K562 (cell line): ENCODE data around the gene GP1BB. TPM values are rescaled to one million over a fixed set of nuclear protein-coding genes. Genes with fewer than 3 reads are reported as not detected.
A peak's percentile ranks its signal among the peaks of the same experiment; 100 is the strongest.

ENCODE experiments used
- ARHGAP35 ChIP-seq: fragments of 450-650 bp; IDR thresholded peaks from 2 replicates; pipeline ENCODE4 v1.6.1; 2018; ENCODE audit not compliant: partially characterized antibody
- CHD1 ChIP-seq: fragments of 200-600 bp; sonication (generic); IDR thresholded peaks from one replicate; pipeline ENCODE4 v1.6.1; 2012; ENCODE audit warnings: mild to moderate bottlenecking, moderate library complexity, low read length, inconsistent platforms
- GTF2A2 ChIP-seq: IDR thresholded peaks from 2 replicates; pipeline ENCODE4 v1.6.1; 2016; ENCODE audit warnings: mild to moderate bottlenecking, missing genetic modification characterization, missing compliant biosample characterization
- PHF8 ChIP-seq: fragments of 200-600 bp; sonication (generic); IDR thresholded peaks from 2 replicates; pipeline ENCODE4 v1.6.1; 2012; ENCODE audit warnings: mixed run types, mild to moderate bottlenecking, inconsistent platforms, low read length, moderate library complexity, borderline replicate concordance
- RB1 ChIP-seq: fragments of 450-650 bp; IDR thresholded peaks from 2 replicates; pipeline ENCODE4 v1.6.1; 2017; ENCODE audit warnings: low read depth, mild to moderate bottlenecking
- RBBP5 ChIP-seq: fragments of 200-600 bp; sonication (generic); IDR thresholded peaks from 2 replicates; pipeline ENCODE4 v1.6.1; 2012; ENCODE audit warnings: borderline replicate concordance, mild to moderate bottlenecking, low read length, control low read depth, inconsistent platforms; ENCODE audit not compliant: insufficient read depth, poor library complexity, severe bottlenecking
- SREBF1 ChIP-seq: fragments of 150-350 bp; IDR thresholded peaks from 2 replicates; pipeline ENCODE4 v1.6.1; 2014; ENCODE audit warnings: antibody characterized with exemption, low read depth, low read length, borderline replicate concordance
- TAF1 ChIP-seq: IDR thresholded peaks from 2 replicates; pipeline ENCODE4 v1.6.1; 2011; ENCODE audit warnings: mild to moderate bottlenecking, low read length, moderate library complexity; ENCODE audit not compliant: insufficient read depth, control insufficient read depth, severe bottlenecking; ENCODE audit errors: extremely low read depth
- TBL1XR1 ChIP-seq, 2 experiments: IDR thresholded peaks; 2 replicates each; pipeline ENCODE4 v1.6.1; 2012; ENCODE audit warnings: improper control_type of control experiment in 2 of 2, low read length in 2 of 2, mild to moderate bottlenecking in 1 of 2
- WHSC1 ChIP-seq: IDR thresholded peaks from one replicate; pipeline ENCODE4 v1.6.1; 2012; ENCODE audit warnings: low read length, control low read depth, inconsistent platforms
- polyA plus RNA-seq, 8 experiments: library from polyadenylated mRNA; depleted of rRNA in 4 of 8; stranded (reverse) in 5 of 8; unstranded in 3 of 8; fragments of >200 nt; fragmentation: Nextera tagmentation in 2 of 8; fragmentation: Illumina TruSeq in 1 of 8; extraction: Ambion mirVana in 2 of 8; extraction: Trizol in 1 of 8; gene quantifications; 2 replicates each; pipeline versions ENCODE4 v1.2.1 to v1.2.3, GENCODE V29; 2011 to 2014; ENCODE audit warnings: inconsistent platforms in 1 of 8, missing spikeins in 1 of 8
- total RNA-seq, 7 experiments: library from RNA; depleted of rRNA in 6 of 7; stranded (reverse); fragments of >200 nt in 6 of 7; fragmentation: Illumina TruSeq in 2 of 7; extraction: Trizol in 2 of 7; gene quantifications; 2 replicates each; pipeline versions ENCODE4 v1.2.1 to v1.2.3, GENCODE V29; 2011 to 2021; ENCODE audit warnings: low replicate concordance in 1 of 7
- TF ChIP-seq, protein P1 (sequence below), 2 experiments: fragments of 150-350 bp in 1 of 2; IDR thresholded peaks; 2 replicates each; pipeline ENCODE4 v1.6.1; 2012 to 2016; ENCODE audit warnings: low read depth in 2 of 2, low read length in 2 of 2, mild to moderate bottlenecking in 1 of 2, moderate library complexity in 1 of 2
- TF ChIP-seq, protein P2 (sequence below), 2 experiments: fragments of 450-650 bp in 1 of 2; sonication (generic) in 1 of 2; formaldehyde crosslinking in 1 of 2; IDR thresholded peaks in 1 of 2; conservative IDR thresholded peaks in 1 of 2; 2 replicates each; pipeline versions ENCODE4 v1.6.1 to v1.8.1; 2016 to 2023; ENCODE audit warnings: mild to moderate bottlenecking in 2 of 2, moderate library complexity in 2 of 2, inconsistent platforms in 1 of 2, missing genetic modification reagents in 1 of 2
- TF ChIP-seq, protein P3 (sequence below), 2 experiments: IDR thresholded peaks; 2 replicates each; pipeline ENCODE4 v1.6.1; 2011; ENCODE audit warnings: borderline replicate concordance in 1 of 2, control low read depth in 1 of 2, low read depth in 1 of 2, low read length in 1 of 2, mild to moderate bottlenecking in 1 of 2, mixed read lengths in 1 of 2, moderate library complexity in 1 of 2; ENCODE audit not compliant: insufficient read depth in 1 of 2, insufficient read length in 1 of 2, poor library complexity in 1 of 2, severe bottlenecking in 1 of 2; ENCODE audit errors: extremely low read depth in 1 of 2
- TF ChIP-seq, protein P4 (sequence below): IDR thresholded peaks from 2 replicates; pipeline ENCODE4 v1.6.1; 2012; ENCODE audit warnings: low read depth, low read length, improper control_type of control experiment, borderline replicate concordance
- TF ChIP-seq, protein P5 (sequence below): fragments of 450-650 bp; IDR thresholded peaks from 2 replicates; pipeline ENCODE4 v1.7.0; 2016; ENCODE audit warnings: borderline replicate concordance

GP1BB gene
- total and polyA plus RNA-seq, 9 of the 15 experiments (the other 6 are each of a cell fraction or from before 2014, with no cell fraction given), result 0.69 to 162 (median 2.8) TPM

DNA sequence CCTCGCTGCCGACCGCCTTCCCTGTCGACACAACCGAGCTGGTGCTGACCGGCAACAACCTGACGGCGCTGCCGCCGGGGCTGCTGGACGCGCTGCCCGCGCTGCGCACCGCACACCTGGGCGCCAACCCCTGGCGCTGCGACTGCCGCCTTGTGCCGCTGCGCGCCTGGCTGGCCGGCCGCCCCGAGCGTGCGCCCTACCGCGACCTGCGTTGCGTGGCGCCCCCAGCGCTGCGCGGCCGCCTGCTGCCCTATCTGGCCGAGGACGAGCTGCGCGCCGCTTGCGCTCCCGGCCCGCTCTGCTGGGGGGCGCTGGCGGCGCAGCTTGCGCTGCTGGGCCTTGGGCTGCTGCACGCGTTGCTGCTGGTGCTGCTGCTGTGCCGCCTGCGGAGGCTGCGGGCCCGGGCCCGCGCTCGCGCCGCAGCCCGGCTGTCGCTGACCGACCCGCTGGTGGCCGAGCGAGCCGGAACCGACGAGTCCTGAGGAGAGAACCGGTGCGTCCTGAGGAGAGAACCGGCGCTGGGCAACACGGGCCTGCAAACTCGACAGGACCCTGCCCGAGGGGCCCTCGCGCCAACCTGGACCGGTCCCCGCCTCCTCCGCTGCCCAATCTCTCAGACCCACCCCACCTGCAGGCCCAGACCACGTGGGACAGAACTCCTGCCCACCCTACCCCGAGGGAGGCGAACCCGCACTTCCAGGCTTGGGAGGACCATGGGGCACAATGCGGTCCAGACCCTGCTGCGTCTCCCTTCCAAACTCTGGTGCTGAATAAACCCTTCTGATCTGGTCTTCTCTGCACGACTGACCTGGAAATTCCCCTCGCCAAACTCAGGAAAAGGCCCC, 866 bp downstream of the GP1BB start (continued):
- TF ChIP-seq, protein P1, sequence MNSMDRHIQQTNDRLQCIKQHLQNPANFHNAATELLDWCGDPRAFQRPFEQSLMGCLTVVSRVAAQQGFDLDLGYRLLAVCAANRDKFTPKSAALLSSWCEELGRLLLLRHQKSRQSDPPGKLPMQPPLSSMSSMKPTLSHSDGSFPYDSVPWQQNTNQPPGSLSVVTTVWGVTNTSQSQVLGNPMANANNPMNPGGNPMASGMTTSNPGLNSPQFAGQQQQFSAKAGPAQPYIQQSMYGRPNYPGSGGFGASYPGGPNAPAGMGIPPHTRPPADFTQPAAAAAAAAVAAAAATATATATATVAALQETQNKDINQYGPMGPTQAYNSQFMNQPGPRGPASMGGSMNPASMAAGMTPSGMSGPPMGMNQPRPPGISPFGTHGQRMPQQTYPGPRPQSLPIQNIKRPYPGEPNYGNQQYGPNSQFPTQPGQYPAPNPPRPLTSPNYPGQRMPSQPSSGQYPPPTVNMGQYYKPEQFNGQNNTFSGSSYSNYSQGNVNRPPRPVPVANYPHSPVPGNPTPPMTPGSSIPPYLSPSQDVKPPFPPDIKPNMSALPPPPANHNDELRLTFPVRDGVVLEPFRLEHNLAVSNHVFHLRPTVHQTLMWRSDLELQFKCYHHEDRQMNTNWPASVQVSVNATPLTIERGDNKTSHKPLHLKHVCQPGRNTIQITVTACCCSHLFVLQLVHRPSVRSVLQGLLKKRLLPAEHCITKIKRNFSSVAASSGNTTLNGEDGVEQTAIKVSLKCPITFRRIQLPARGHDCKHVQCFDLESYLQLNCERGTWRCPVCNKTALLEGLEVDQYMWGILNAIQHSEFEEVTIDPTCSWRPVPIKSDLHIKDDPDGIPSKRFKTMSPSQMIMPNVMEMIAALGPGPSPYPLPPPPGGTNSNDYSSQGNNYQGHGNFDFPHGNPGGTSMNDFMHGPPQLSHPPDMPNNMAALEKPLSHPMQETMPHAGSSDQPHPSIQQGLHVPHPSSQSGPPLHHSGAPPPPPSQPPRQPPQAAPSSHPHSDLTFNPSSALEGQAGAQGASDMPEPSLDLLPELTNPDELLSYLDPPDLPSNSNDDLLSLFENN (IDR thresholded peaks at IDR 0.05; ENCODE audit: low read depth in 2 of 2, low read length in 2 of 2), result peak; percentile 24 to 33; a peak in 3 of 4 replicates
- TF ChIP-seq PHF8 (peak; percentile 43; the same call in 1 of the 2 replicates), CHD1 (peak; percentile 94), RBBP5 (peak; percentile 77), RB1 (peak; percentile 100), SREBF1 (no peak), WHSC1 (no peak), TBL1XR1 (IDR thresholded peaks at IDR 0.05; ENCODE audit: low read length in 2 of 2) (peak; percentile 76 to 84), TAF1 (no peak), ARHGAP35 (peak; percentile 81), GTF2A2 (tag) (peak; percentile 75)
- TF ChIP-seq, protein P2, sequence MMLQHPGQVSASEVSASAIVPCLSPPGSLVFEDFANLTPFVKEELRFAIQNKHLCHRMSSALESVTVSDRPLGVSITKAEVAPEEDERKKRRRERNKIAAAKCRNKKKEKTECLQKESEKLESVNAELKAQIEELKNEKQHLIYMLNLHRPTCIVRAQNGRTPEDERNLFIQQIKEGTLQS (IDR thresholded peaks at IDR 0.05), result no peak
- TF ChIP-seq, protein P2 (CRISPR knock-in tag; conservative IDR thresholded peaks at IDR 0.05), result peak; percentile 25; the same call in 1 of the 2 replicates
- TF ChIP-seq, protein P3, sequence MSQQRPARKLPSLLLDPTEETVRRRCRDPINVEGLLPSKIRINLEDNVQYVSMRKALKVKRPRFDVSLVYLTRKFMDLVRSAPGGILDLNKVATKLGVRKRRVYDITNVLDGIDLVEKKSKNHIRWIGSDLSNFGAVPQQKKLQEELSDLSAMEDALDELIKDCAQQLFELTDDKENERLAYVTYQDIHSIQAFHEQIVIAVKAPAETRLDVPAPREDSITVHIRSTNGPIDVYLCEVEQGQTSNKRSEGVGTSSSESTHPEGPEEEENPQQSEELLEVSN (IDR thresholded peaks at IDR 0.05; ENCODE audit: borderline replicate concordance in 1 of 2, extremely low read depth in 1 of 2, insufficient read depth in 1 of 2, insufficient read length in 1 of 2, low read depth in 1 of 2, low read length in 1 of 2, poor library complexity in 1 of 2, severe bottlenecking in 1 of 2), result peak; percentile 93 to 95
- TF ChIP-seq, protein P4, sequence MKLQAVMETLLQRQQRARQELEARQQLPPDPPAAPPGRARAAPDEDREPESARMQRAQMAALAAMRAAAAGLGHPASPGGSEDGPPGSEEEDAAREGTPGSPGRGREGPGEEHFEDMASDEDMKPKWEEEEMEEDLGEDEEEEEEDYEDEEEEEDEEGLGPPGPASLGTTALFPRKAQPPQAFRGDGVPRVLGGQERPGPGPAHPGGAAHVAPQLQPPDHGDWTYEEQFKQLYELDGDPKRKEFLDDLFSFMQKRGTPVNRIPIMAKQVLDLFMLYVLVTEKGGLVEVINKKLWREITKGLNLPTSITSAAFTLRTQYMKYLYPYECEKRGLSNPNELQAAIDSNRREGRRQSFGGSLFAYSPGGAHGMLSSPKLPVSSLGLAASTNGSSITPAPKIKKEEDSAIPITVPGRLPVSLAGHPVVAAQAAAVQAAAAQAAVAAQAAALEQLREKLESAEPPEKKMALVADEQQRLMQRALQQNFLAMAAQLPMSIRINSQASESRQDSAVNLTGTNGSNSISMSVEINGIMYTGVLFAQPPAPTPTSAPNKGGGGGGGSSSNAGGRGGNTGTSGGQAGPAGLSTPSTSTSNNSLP, result peak; percentile 76
- TF ChIP-seq, protein P5, sequence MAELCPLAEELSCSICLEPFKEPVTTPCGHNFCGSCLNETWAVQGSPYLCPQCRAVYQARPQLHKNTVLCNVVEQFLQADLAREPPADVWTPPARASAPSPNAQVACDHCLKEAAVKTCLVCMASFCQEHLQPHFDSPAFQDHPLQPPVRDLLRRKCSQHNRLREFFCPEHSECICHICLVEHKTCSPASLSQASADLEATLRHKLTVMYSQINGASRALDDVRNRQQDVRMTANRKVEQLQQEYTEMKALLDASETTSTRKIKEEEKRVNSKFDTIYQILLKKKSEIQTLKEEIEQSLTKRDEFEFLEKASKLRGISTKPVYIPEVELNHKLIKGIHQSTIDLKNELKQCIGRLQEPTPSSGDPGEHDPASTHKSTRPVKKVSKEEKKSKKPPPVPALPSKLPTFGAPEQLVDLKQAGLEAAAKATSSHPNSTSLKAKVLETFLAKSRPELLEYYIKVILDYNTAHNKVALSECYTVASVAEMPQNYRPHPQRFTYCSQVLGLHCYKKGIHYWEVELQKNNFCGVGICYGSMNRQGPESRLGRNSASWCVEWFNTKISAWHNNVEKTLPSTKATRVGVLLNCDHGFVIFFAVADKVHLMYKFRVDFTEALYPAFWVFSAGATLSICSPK, result no peak
